KOPT-K1 (cell line): Measurements from ENCODE around the gene FAM222A.

Source experiments
- H3K27ac ChIP-seq: fragments of 200-600 bp; sonication (generic); 2 replicates; pipeline ENCODE4 v1.5.1; 2016; ENCODE audit warnings: antibody characterized with exemption, mild to moderate bottlenecking, low read depth, low read length; ENCODE audit not compliant: poor library complexity, severe bottlenecking
- H3K36me3 ChIP-seq: fragments of 200-600 bp; sonication (generic); 2 replicates; pipeline ENCODE4 v1.5.1; 2017; ENCODE audit warnings: antibody characterized with exemption, mild to moderate bottlenecking, low read length, moderate library complexity; ENCODE audit not compliant: insufficient read depth
- H3K9me3 ChIP-seq: fragments of 200-600 bp; sonication (generic); 2 replicates; pipeline ENCODE4 v1.5.1; 2017; ENCODE audit warnings: antibody characterized with exemption, low read length, mild to moderate bottlenecking; ENCODE audit not compliant: insufficient read depth, poor library complexity, severe bottlenecking

FAM222A gene

DNA sequence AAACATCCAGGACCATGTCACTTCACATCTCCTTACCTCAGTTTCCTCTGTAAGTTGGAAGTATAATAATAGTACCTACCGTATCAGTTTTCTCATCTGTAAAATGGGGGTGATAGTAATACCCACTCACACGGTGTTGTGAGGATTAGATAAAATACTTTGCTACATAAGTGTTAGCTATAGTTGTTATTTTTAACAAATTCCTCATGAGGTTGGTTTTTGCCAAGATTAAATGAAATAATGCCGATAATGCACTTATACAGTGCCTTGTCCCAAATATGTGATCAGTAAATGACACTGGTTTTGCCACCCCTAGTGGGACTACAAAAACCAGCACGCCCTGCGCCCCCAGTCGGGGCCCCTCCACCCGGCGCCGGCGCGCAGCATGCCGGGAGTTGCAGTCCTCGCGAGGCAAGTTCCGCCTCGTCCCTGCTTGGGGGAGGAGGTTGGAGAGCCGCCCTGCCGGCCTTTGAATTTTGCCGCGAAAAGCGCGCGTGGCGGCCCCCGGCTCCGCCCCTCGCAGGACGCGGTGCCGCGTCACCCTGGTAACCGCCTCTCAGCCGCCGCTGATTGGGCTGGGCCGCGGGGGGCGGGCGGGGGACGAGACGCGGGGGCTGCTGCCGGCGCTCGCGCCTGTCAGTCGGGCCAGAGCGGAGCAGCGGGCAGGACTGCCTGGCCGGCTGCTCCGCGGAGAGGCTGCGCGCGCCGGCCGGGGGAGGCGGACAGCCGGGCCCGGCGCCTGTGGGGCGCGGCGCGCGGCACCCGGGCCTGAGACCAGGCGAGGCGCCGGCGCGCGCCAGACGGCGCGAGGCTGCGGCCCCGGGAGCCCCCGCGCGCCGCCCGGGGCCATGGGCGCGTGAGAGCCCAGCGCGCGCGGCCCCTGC is at the start of gene FAM222A:
Gene FAM222A (plus strand): TSS at position 639 of the 884 bp plus-strand sequence. CDS start 30,322 bp downstream, outside the sequence.
- H3K27ac ChIP-seq: no peak within 1 kb of the TSS

DNA sequence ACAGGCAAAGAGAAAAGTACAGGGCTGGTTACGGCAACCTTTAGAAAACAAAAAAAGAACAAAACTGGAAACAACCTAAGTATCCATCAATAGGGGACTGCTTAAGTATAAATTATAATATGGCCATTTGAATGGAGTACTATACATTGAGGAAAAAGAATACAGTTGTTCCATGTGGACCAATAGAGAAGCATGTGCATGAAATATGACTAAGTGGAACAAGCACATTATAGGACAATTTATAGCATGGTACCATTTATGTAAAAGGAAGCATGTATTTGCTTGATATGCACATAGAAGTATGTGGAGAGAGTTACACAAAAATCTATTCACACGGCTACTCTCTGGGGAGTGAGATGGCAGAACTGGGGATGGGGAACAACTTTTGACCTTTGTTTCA is 49.2 kb upstream of the FAM222A start:
- no peaks in the 10 kb centered on the region for H3K36me3 ChIP-seq
- no peaks in the 10 kb centered on the region for H3K9me3 ChIP-seq
- H3K27ac ChIP-seq: no peak overlapping the region

More for the DNA sequence above, at the start of gene FAM222A:
- Histone ChIP-seq H3K9me3 (no peaks in the 10 kb centered on the region), H3K36me3 (no peaks in the 10 kb centered on the region)

DNA sequence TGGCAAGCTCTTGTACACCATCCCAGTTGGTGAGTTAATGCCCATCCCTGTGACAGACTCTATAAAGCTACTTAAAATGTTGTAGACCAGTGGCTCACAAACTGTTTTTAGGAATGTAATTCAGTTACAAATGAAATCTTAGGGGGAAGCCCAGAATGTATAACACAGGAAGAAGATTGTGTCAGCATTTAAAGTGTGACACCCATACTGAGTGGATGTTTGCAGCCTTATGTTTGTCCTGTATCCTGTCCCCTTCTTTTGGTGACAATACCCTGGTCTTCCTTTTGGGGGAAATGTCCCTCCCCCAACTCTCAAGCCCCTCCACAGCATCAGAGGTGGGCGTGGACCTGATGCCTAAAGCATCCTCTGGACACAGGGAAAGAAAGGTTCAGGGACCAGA is 47.6 kb upstream of the FAM222A start:
- no peak overlapping the region for H3K27ac ChIP-seq
- H3K9me3 ChIP-seq: no peaks in the 10 kb centered on the region
- no peaks in the 10 kb centered on the region for H3K36me3 ChIP-seq

DNA sequence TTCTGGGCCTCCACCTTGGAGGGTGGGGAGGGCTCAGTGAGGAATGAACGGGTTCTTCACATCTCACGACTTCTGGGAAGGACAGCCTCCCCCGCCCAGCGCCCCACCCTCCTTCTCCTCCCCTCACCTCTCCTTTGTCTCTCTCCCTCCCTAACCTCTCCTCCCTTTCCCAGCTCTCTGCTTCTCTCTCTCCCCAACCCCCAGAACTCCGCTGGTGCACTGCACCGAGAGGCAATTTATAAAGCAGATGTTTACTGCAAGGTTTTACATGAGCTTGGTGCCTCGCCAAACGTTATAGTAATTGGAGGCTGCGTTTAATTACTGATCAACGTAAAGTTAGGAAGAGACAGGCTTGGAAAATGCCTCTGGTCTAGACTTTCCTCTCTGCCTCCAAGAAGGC is 42.9 kb upstream of the FAM222A start:
- Histone ChIP-seq H3K9me3 (peaks cover 7% of the 10 kb centered on the region), H3K27ac (no peak overlapping the region), H3K36me3 (no peaks in the 10 kb centered on the region)

DNA sequence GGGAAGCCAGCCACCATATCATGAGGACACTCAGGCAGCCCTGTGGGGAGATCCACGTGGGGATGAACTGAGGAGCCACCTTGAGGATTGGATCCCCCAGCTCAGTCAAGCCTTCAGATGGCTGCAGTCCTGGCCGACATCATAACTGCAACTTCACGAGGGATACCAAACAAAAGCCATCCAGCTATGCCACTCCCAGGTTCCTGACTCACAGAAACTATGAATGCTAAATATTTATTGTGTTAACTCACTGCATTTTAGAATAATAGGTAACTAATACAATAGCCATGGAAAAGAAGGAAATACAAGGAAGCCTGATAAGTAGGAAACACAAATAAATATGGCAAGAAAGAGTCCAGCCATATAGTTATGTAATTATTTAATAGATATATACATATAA is 42.1 kb upstream of the FAM222A start:
- Histone ChIP-seq H3K9me3 (peaks cover 7% of the 10 kb centered on the region), H3K36me3 (no peaks in the 10 kb centered on the region), H3K27ac (no peak overlapping the region)

DNA sequence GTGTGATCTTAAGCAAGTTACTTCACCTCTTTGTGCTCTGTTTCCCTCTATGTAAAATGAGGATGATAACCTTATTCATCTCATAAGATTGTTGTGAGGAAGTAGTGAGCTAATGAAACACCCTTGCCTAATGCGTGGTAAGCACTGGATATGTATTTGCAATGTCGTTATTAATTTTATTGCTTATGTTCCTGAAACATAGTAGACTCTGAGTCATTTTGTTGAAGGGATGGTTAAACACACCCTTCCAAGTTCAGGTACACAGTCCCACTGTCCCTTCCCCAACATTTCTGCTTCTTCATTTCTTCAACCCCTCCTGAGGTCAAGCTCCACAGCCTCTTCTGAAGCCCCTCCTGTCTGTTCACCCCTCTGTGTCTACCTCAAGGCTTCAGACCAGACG is 40.2 kb upstream of the FAM222A start:
- H3K36me3 ChIP-seq: no peaks in the 10 kb centered on the region
- peaks cover 7% of the 10 kb centered on the region for H3K9me3 ChIP-seq
- H3K27ac ChIP-seq: no peak overlapping the region

DNA sequence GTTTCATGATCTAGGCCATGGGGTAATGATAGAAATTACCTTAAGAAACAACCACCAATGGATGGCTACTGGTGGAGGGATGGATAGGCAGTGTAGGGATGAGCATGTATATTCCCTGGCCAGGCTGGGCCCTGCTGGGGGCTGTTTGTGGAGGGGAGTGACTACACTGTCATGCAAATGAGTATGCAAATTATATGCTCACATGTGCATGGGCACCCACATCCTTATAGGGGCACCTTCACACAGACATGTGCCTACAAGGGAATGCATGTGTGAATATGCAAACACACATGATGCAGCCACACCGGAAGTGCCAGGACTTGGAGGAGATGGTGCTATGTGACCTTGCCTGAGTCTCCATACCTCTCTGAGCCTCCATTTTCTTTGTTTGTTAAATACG is 39.7 kb upstream of the FAM222A start:
- Histone ChIP-seq H3K9me3 (peaks cover 7% of the 10 kb centered on the region), H3K36me3 (no peaks in the 10 kb centered on the region), H3K27ac (no peak overlapping the region)

DNA sequence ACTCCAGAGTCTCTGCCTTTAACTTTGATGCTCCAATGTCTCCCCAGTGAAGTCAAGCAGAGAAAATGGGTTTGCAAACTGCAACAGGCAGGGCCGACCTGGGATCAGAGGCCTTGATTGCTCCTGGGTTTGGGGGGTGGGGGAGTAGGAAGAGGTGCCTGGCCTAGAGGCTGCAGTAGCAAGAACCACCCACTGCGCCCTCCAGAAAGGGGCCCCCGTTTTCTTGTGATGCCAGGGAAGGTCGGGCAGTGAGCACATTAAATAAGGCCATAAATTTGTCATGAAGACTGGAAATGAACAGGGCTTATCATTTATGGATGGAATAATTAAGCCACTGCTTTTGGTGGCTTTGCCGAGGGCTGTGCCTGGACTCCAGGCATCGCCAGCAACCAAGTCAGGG is 38.2 kb upstream of the FAM222A start:
- no peak overlapping the region for H3K27ac ChIP-seq
- H3K9me3 ChIP-seq: peaks cover 7% of the 10 kb centered on the region
- no peaks in the 10 kb centered on the region for H3K36me3 ChIP-seq

DNA sequence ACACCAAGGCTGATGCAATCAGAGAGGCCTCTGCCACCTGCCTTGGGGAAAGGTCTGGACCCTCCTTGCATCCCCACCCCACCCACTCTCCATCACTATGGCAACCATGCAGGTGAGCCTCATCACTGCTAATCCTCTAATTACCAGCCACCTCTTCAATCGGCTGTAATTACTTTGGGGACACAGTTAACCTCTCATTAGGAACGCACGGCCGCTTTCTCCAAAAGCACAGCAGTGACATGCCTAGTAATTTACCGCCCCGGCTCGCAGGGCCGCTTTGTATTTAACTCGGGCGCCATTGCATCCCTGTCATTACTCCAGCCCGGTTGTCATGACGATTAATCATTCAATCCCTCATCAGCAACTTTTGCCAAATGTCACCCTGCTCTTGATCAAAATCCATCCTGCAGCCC is 36.3 kb upstream of the FAM222A start:
- no peak overlapping the region for H3K27ac ChIP-seq
- H3K36me3 ChIP-seq: no peaks in the 10 kb centered on the region
- peaks cover 5% of the 10 kb centered on the region for H3K9me3 ChIP-seq

DNA sequence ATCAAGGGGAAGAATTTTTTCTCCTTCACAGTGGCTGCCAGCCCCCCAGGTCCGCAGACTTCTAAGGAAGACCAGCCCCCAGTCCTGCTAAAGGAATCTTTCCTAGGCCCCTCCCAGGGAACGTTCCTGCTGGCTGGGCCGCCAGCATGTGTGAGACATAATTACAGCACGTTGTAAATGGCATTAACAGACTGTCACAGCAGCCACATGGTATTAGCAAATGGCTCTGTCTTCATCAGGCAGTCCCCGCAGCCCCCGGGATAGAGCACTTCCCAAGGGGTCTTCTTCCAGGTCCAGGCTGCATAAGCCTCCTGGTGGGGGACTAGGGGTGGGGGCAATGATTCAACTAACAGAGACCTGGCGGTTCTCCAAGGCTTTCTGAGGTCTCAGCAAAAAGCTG is 34.9 kb upstream of the FAM222A start:
- Histone ChIP-seq H3K9me3 (no peaks in the 10 kb centered on the region), H3K27ac (no peak overlapping the region), H3K36me3 (no peaks in the 10 kb centered on the region)

DNA sequence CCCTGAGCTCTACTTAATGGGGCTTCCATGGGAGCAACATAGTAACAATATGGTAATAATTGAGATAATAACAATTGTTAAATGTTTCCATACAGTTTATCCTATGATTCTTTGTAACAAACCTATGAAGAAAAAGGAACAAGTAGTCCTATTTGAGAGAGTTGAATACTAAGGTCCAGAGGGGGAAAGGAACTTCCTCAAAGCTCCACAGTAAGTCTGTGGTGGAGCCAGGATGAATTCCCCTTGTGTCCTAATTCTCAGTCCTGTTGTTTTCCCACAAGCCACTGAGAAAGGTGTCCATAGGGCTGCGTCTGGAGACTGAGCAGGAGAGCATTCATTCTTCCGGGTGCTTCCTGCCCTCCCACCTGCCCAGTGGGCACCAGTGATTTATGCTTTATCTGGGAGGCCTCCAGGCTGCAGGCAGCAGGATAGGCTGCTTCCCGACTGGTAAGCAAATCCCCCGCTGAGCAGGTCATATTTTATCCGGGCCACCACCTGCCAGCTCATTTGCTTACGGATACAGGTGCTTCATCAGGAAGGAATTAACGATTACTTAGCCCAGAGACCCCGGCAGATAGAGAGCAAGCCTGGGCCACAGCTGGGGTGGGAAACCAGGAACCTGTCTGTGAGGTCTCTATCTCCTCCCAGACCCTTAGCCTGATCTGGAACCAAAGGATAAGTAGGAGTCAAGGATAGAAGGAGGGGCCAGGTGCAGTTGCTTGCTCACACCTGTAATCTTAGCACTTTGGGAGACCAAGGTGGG is 33.9 kb upstream of the FAM222A start:
- Histone ChIP-seq H3K36me3 (no peaks in the 10 kb centered on the region), H3K27ac (no peak overlapping the region), H3K9me3 (no peaks in the 10 kb centered on the region)

DNA sequence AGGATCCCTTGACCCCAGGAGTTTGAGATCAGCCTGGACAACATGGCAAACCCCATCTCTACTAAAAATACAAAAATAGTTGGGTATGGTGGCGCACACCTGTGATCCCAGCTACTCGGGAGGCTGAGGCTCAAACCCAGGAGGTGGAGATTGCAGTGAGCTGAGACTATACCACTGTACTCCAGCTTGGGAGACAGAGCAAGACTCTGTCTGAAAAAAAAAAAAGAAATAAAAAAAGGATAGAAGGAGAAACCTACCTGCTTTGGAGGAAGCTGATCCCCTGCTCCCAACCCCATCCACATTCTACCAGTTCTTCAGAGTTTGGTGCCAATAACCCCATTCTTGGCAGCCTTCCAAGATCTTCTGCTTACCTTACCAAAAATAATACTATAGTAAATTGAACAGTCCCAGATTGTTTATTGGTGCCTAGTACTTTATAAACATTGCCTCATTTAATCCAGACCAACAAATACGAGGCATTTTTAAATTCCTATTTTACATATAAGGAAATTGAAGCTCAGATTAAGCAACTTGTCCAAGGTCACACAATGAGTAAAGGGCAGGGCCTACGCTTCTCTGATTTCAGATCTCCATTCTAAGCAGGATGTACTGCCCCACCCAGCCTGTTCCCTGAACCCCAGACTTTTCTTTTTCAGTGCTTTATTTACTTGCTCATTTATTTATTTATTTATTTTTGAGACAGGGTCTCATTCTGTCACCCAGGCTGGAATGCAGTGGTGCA is 33.2 kb upstream of the FAM222A start:
- Histone ChIP-seq H3K27ac (no peak overlapping the region), H3K9me3 (no peaks in the 10 kb centered on the region), H3K36me3 (no peaks in the 10 kb centered on the region)

DNA sequence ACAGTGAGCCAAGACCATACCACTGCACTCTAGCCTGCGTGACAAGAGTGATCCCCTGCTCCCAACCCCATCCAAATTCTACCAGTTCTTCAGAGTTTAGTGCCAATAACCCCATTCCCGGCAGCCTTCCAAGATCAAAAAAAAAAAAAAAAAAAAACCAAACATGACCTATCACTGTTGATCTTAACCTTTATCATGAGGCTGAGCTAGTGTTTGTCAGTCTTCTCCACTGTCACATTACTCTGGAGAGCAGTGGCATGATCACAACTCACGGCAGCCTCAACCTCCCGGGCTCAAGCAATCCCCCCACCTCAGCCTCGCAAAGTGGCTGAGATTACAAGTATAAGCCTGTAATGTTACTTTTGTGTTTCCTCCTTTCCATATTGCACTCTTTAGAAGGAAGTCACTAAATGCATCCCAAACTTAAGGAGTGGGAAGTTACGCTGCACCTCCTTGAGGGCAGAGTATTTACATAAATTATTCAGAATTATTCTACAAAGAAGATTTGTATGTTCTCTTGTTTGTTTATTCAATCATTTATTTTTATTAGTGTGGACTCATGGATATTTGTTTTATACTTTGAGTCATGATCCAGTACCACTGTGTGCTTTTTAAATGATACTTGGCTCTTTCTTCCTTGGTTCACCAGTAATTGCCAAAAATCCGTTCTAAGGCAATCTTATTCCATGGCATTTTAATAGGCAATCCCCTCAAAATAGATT is 31.5 kb upstream of the FAM222A start:
- Histone ChIP-seq H3K36me3 (no peaks in the 10 kb centered on the region), H3K27ac (no peak overlapping the region), H3K9me3 (no peaks in the 10 kb centered on the region)

DNA sequence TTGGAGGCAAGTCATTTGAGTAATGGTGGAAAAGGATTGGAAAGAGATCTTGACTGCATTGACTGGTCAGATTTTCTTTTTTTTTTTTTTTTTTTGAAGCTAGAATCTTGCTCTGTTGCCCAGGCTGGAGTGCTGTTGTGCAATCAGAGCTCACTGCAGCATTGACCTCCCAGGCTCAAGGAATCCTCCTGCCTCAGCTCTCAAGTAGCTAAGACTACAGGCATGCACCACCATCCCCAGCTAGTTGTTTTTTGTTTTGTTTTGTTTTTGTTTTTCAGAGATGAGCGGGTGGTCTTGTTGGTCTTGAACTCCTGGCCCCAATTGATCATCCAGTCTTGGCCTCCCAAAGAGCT is 30.9 kb upstream of the FAM222A start:
- H3K27ac ChIP-seq: no peak overlapping the region
- no peaks in the 10 kb centered on the region for H3K36me3 ChIP-seq
- H3K9me3 ChIP-seq: no peaks in the 10 kb centered on the region

DNA sequence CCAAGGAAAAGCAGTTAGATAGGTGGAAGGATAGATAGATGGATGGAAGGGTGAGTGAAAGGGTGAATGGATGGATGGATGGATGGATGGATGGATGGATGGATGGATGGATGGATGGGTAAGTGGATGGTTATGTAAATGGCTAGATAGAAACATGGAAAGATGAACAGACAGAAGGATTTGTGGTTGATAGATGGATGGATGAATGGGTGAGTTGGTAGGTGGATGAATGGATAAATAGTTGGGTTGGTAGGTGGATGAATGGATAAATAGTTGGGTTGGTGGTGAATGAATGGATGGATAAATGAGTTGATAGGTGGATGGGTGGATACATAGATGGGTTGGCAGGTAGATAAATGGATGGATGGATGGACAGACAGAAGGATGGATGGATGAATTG is 30.3 kb upstream of the FAM222A start:
- Histone ChIP-seq H3K9me3 (no peaks in the 10 kb centered on the region), H3K27ac (no peak overlapping the region), H3K36me3 (no peaks in the 10 kb centered on the region)
